ENCODE data around the gene THNSL1. TPM values are rescaled to one million over a fixed set of nuclear protein-coding genes. Genes with fewer than 3 reads are reported as not detected.

Gene THNSL1
- total RNA-seq, 1 experiment from 2014 or later, result 3.0 TPM

GRCh38 chr10:24979685-24980084 lies 36.7 kb upstream of the THNSL1 start:
- no peaks in the 10 kb centered on the region for H3K27me3 ChIP-seq (ENCODE audit: control insufficient read depth, insufficient read depth, low read length)
- ChIA-PET POLR2A (no interaction called here), CTCF (no interaction called here)
- no peak overlapping the region for H3K27ac ChIP-seq (ENCODE audit: low read length)
- no peaks in the 10 kb centered on the region for H3K4me1 ChIP-seq (ENCODE audit: control insufficient read depth, insufficient read depth, low read length)
- no peak overlapping the region for H3K4me3 ChIP-seq (ENCODE audit: low read depth in 2 of 2, low read length in 2 of 2)
- no peaks in the 10 kb centered on the region for H3K9me3 ChIP-seq (ENCODE audit: control insufficient read depth, insufficient read depth, low read depth, low read length)
- in situ Hi-C loops (cut with HindIII; ENCODE audit: low pct_unique_long_range_greater_than_20kb, low sequenced_read_pairs) (no loop called here), intact Hi-C loops (cut with micrococcal nuclease; ENCODE audit: unreplicated experiment) (no loop called here)
- BruUV-seq (replicated peaks), result no TSS peak
- DNase-seq (ENCODE audit: low read depth, low spot score) (no peak), ATAC-seq (no peak)
- H3K36me3 ChIP-seq (ENCODE audit: control insufficient read depth, insufficient read depth, low read length), result no peaks in the 10 kb centered on the region
- TF ChIP-seq SIN3A (IDR thresholded peaks at IDR 0.05; ENCODE audit: borderline replicate concordance, insufficient read depth, low read depth, low read length) (no peak), CTCF (IDR thresholded peaks at IDR 0.05) (no peak), POLR2AphosphoS5 (IDR thresholded peaks at IDR 0.05; ENCODE audit: low read depth, low read length) (no peak), TCF7L2 (IDR thresholded peaks at IDR 0.05; ENCODE audit: low read depth, low read length) (no peak), REST (IDR thresholded peaks at IDR 0.05; ENCODE audit: insufficient read depth in 1 of 2, low read depth in 2 of 2, low read length in 1 of 2) (no peak)

- H3K27ac ChIP-seq (ENCODE audit: low read length), result no peak overlapping the region
- DNase-seq (ENCODE audit: low read depth, low spot score) (no peak), ATAC-seq (no peak)
- H3K36me3 ChIP-seq (ENCODE audit: control insufficient read depth, insufficient read depth, low read length), result no peaks in the 10 kb centered on the region
- intact Hi-C loops (cut with micrococcal nuclease; ENCODE audit: unreplicated experiment), result no loop called here
- no peak overlapping the region for H3K4me3 ChIP-seq (ENCODE audit: low read depth in 2 of 2, low read length in 2 of 2)
- no TSS peak for BruUV-seq (replicated peaks)
- ChIA-PET POLR2A (no interaction called here), CTCF (no interaction called here)
- no peaks in the 10 kb centered on the region for H3K27me3 ChIP-seq (ENCODE audit: control insufficient read depth, insufficient read depth, low read length)
- no peaks in the 10 kb centered on the region for H3K9me3 ChIP-seq (ENCODE audit: control insufficient read depth, insufficient read depth, low read depth, low read length)
- no peaks in the 10 kb centered on the region for H3K4me1 ChIP-seq (ENCODE audit: control insufficient read depth, insufficient read depth, low read length)
- TF ChIP-seq SIN3A (IDR thresholded peaks at IDR 0.05; ENCODE audit: borderline replicate concordance, insufficient read depth, low read depth, low read length) (no peak), CTCF (IDR thresholded peaks at IDR 0.05) (no peak), TCF7L2 (IDR thresholded peaks at IDR 0.05; ENCODE audit: low read depth, low read length) (no peak), POLR2AphosphoS5 (IDR thresholded peaks at IDR 0.05; ENCODE audit: low read depth, low read length) (no peak), REST (IDR thresholded peaks at IDR 0.05; ENCODE audit: insufficient read depth in 1 of 2, low read depth in 2 of 2, low read length in 1 of 2) (no peak)
- in situ Hi-C loops (cut with HindIII; ENCODE audit: low pct_unique_long_range_greater_than_20kb, low sequenced_read_pairs), result no loop called here
Observed at GRCh38 chr10:24981161-24981710, 35.2 kb upstream of the THNSL1 start.

Measured in Panc1 (cell line).